Stimulated activated CD8-positive, alpha-beta memory T cell treated with anti-CD3 and anti-CD28 coated beads, Interleukin-4, amount 100 ng/mL, for 48 hours (primary cell): ENCODE data around the gene CTNNA3.
"Not testable (repeated sequence)": the region's sequence is repeated elsewhere in the genome, so short reads cannot be mapped to it uniquely, and the experiment has no call there.

Experiments
- DNase-seq: peaks from one replicate; pipeline ENCODE4 v3.0.0-alpha.2; 2020

The CTNNA3 gene

DNA sequence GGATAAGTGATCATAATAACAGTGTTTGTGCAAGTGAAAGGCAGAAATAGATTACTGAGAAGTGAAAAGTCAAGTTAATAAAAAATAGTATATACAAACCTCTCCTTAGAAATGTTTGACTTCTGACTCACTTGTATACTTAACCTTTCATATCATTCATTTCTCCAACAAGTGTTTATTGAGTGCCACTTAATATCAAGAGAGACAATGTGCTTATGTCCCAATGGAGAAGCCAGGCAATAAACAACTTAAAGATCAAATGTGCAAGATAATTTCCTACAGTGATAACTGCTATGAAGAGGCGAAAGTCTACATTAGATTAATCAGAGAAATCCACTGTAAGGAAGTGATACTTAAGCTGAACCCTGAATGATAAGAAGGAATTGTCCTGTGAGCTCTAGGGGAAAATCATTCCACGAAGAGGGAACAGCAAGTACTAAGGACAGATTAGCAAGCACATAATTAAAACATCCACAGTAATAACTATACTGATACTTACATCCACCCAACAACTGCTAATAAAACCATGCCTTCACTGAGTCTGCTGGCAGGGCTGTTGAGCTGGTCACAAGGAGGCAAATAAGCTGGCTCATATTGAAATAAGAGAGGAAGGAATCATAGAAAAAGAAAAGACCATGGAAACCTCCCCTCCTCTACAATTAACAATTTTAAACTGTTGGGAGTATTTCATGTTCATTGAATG, 203.5 kb downstream of the CTNNA3 start:
- no peak for DNase-seq

GRCh38 chr10:67487906-67488619, 207.9 kb downstream of the CTNNA3 start:
- DNase-seq = no peak

DNA sequence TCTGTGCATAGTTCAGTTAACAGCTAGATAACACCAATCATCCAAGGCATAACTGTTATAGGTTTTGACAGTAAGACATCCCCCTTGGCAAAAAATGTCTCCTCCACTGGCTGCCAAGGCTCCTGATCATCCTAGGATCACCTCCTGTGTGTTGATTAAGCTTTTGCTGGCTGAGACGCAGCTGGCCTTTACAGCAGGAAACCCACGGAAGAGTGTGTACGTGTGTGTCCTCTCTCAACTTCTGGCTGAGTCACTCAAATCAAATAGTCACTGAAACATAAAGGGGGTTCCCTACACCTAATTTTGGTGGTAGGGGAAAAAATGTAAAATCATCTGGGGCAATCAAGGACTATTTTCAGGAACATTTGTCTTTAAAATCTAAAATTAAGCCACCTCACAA, 208.8 kb downstream of the CTNNA3 start:
- DNase-seq = no peak

DNA sequence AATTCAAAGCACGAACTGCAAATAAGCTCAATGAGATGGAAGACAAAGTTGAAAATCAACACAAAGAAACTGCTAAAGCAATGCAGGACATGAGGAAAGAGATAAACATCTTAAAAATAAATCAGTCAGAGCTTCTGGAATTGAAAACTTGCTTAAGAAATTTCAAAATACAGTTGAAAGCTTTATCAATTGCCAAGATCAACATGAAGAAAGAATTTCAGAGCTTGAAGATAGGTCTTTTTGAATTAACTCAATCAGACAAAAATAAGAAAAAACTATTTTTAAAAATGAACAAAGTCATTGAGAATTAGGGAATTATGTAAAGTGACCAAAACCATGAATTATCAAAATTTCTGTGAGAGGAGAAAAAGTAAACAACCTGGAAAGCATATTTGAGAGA, 218.1 kb downstream of the CTNNA3 start:
- no peak for DNase-seq

GRCh38 chr10:67476201-67476600, 219.8 kb downstream of the CTNNA3 start:
- no peak for DNase-seq

DNA sequence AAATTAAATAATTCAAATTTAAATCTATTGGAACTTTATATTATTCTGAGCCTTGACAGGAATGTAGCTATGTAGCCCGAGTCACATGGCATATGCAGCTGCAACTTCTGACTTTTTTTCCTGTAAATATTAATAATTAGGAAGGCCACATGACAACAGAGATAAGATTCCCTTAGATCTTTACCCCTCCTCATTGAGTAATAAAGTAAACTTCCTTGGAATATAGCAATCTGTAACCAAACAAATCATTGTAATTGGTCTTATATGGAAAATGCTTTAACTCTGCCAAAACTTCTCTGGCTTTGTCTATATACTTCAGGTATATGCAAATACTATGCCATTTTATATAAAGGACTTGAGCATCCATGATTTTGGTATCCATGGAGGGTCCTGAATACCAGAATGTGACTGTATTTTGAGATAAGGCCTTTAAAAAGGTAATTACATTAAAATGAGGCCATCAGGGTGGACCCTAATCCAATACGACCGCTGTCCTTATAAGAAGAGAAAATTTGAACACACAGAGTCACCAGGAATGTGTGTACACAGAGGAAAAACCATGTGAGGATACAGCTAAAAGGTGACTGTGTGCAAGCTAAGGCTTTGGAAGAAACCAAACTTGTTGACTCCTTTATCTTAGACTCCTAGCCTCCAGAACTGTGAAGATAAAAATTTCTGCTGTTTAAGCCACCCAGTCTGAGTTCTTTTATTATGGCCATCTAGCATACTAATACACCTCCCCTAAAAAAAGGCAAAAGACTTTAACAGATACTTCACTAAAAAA, 222.0 kb downstream of the CTNNA3 start:
- no peak for DNase-seq

DNA sequence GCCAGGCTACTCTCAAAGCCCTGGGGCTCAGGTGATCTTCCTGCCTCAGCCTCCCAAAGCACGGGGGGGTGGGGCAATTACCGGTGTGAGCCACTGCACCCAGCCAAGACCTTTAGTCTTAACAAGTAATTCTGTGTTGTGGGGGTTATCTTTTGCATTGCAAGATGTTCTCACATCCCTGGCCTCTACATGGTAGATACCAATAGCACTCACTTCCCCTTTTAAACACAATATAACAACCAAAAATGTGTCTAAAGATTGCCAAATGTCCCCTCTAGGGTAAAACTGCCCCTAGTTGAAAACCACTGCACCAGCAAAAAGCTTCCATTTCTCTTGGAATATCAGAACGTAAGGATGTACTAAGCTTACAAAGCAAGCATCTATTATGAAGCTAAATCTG, 225.0 kb downstream of the CTNNA3 start:
- no peak for DNase-seq

GRCh38 chr10:67464278-67464677, 231.7 kb downstream of the CTNNA3 start:
- DNase-seq = no peak

DNA sequence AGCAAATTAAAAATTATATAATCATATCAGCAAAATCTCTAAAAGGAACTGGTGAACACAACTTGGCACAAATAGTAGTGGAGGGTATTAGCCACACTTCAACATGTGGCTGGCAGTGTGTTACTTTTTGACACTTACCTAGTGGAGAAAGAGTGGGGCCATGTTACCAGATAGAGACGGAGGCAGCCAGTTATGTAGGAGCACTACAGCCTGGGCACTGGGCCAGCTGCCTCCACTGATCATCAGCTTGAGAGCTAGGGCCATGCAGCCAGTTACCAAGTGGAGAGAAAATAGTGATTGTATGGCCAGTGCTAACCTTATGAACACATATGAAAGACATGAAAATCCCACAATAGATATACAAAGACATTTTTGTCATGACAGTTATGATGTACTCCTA, 243.1 kb downstream of the CTNNA3 start:
- DNase-seq = no peak

- DNase-seq = no peak
Observed at GRCh38 chr10:67438605-67439304, 257.2 kb downstream of the CTNNA3 start.

DNA sequence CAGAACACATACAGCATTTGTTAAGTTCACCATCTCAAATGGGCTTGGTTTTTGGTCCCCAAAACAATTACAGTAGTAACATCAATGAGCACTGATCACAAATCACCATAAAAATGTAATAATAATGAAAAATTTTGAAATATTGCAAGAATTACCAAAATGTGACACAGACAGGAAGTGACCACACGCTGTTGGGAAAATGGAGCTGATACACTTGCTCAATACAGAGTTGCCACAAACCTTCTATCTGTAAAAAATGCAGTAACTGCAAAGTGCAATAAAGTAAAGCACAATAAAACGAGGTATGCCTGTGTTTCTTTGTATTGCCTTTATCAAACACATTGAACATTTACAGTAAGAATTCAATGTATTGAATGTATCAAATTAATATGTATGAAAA, 262.7 kb downstream of the CTNNA3 start:
- DNase-seq = no peak

DNA sequence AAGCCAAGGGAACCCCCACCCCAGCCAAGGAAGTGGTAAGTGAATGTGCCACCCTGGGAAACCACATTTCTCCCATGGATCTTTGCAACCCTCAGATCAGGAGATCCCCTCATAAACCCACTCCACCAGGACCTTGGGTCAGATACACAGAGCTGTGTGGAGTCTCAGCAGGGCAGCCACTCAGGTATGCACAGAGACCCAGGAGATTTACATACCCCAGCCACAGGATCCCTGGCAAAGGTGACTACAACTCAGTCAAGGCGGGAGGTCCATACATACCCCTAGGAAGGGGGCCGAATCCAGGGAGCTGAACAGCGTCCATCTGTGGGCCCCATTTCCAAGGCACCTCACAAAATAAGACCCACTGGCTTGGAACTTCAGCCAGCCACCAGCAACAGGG, 293.4 kb downstream of the CTNNA3 start:
- DNase-seq = no peak

DNA sequence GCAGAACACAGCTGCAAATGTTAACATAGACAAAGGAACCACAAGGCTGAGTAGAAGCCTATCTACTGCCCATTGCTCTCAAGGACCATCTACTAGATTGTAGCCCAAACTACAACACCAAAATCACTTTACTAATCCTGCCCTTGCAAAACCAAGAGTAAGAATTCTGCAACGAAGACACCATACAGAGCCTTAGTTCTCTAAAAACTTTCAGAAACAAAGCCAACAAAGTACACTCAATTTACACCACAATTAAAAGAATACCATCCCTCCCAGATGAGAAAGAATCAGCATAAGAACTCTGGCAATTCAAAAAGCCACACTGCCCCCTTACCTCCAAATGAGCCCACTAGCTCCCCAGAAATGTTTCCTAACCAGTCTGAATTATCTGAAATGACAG, 294.3 kb downstream of the CTNNA3 start:
- no peak for DNase-seq

DNA sequence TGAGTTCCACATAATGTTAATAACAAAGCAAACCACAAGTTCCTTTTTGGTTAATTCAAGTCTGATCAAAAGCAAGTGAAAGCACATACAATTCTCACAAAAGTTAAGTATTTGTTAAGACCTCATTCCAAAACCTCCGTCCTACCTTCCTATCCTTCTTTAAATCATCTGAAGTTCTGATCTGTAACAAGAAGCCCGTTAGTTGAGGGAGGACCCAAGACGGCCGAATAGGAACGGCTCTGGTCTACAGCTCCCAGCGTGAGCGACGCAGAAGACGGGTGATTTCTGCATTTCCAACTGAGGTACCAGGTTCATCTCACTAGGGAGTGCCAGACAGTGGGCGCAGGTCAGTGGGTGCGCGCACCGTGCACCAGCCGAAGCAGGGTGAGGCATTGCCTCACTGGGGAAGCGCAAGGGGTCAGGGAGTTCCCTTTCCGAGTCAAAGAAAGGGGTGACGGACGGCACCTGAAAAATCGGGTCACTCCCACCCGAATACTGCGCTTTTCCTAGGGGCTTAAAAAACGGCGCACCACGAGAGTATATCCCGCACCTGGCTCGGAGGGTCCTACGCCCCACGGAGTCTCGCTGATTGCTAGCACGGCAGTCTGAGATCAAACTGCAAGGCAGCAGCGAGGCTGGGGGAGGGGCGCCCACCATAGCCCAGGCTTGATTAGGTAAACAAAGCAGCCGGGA, 309.0 kb downstream of the CTNNA3 start:
- DNase-seq = not testable (repeated sequence)

DNA sequence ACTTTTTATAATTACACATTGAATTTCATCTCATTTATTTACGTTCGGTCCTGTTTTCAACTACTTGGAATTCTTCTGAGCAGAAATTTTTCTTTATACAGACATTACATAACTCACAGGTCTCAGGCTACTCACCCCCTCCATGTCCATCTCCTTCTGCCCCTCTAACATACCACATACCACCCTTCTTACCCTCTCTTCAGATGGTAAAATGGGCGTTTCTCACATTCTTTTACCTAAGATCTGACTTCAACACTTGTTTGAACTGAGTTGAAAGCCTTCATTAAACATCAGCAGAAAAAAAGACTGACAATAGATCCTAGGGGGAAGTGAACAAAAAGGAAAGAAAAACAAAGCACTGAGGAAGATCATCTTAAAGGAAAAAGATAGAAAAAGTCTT, 309.7 kb downstream of the CTNNA3 start:
- DNase-seq = no peak

GRCh38 chr10:67385566-67385965, 310.4 kb downstream of the CTNNA3 start:
- DNase-seq = no peak

DNA sequence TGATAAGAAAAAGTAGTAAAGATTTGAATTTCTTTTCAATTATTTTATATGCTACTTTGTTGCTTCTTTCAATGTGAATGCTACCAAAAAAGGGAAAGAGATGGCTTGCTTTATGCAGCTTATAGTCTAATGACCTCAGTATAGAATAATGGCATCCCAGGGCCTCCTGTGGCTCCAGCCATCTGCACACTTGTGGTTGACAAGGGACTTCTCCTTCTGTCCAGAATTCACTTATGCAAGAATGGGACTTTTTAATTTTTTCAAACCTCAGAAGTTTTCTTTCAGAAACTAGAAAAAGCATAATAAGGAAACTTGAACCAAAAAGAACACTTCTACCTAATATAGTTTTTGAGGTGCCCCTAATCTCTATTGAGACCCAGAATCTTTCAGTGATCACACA, 310.9 kb downstream of the CTNNA3 start:
- no peak for DNase-seq

DNA sequence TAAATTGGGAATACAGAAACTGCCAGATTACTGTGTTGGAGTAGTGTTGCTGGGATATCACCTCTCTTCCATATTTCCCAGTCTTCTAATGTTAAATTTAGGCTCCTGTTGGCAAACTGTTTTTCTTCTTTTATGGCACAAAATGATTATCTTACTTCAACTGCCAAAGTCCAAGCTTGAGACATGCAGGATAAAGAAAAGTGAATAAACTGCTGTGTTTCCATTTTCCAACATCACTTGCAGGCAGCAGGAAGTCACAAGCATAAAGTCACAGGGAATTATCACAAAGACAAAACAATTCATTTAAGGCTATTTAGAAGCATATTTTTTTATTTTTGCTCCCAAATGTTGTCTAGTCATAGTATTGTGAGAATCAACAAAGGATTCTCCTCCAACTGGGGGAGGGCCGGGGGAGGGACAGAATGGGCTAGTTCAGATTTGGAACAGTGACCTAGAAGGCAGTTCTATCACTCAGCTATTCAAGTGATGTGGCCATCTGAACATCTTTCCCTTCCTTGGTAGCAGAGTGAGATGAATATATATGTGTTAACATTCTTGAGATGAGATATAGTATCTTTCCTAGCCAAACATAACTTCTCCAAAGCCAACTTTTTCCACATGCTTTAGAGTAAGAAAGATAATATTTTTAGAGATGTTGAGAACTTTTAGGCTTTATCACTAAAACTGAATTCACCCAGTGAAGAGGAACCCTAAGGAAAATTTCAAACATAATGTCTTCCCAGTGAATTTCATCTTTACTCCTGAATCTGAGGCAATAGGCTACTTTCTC, 364.7 kb downstream of the CTNNA3 start:
- DNase-seq = no peak

- no peak for DNase-seq
Observed at GRCh38 chr10:67327626-67328535, 368.1 kb downstream of the CTNNA3 start.

- no peak for DNase-seq
Observed at GRCh38 chr10:67319976-67320375, 376.0 kb downstream of the CTNNA3 start.

DNA sequence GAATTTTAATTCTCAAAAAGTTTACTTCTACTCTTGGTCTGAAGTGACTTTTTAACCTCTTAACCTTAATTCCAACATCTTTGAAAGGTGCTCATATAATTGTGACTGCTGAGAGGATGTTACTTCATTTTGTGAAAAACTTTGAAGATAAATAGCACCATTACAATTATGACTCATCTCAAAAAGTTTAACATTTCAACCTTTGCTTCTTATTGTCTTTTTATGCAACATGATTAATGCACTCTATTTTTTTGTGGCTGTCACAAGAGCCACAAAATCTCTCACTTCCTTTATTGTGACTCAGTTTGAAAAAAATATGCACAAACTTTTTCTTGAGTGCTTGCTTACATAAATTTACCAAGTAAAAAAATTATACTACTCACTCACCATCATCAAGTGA, 387.1 kb downstream of the CTNNA3 start:
- DNase-seq = no peak
